Measurements from ENCODE around the gene CLDN34.

GRCh38 chrX:10015355-10015722 lies 48.2 kb downstream of the CLDN34 start:
- no peak for TF ChIP-seq CTCF (conservative IDR thresholded peaks at IDR 0.05; ENCODE audit: low read length)
- TF ChIP-seq EZH2phosphoT487 (IDR thresholded peaks at IDR 0.05; ENCODE audit: borderline replicate concordance, low read depth, low read length): no peak
